Measurements from ENCODE around the gene MUC5B. TPM values are rescaled to one million over a fixed set of nuclear protein-coding genes. Genes with fewer than 3 reads are reported as not detected.

MUC5B gene
- total and polyA plus RNA-seq, 2 of the 13 experiments (the other 11 are each of a cell fraction or from before 2014, with no cell fraction given): 0.01 TPM; not detected in 1

- TF ChIP-seq ZNF407 (CRISPR knock-in tag; IDR thresholded peaks at IDR 0.05; ENCODE audit: not compliant biosample characterization) (peak; percentile 54), ATF1 (CRISPR knock-in tag; IDR thresholded peaks at IDR 0.05) (no peak), ZFP62 (CRISPR knock-in tag; IDR thresholded peaks at IDR 0.05) (no peak), CREB1 (IDR thresholded peaks at IDR 0.05) (peak; percentile 50), CREB1 (CRISPR knock-in tag; IDR thresholded peaks at IDR 0.05) (no peak), ZKSCAN1 (IDR thresholded peaks at IDR 0.05; ENCODE audit: low read length) (no peak), AGO1 (IDR thresholded peaks at IDR 0.05; ENCODE audit: low read depth, low read length, poor library complexity, severe bottlenecking) (no peak), DPF2 (CRISPR knock-in tag; IDR thresholded peaks at IDR 0.05; ENCODE audit: borderline replicate concordance, low read depth) (no peak), E2F1 (CRISPR knock-in tag; IDR thresholded peaks at IDR 0.05) (no peak; the same call in 1 of the 2 replicates), MIER3 (CRISPR knock-in tag; IDR thresholded peaks at IDR 0.05; ENCODE audit: borderline replicate concordance) (peak; percentile 85; the same call in 1 of the 2 replicates), ELF3 (CRISPR knock-in tag; IDR thresholded peaks at IDR 0.05) (peak; percentile 50; the same call in 1 of the 2 replicates), FOXO4 (CRISPR knock-in tag; conservative IDR thresholded peaks at IDR 0.05) (no peak), EEA1 (CRISPR knock-in tag; IDR thresholded peaks at IDR 0.05; ENCODE audit: borderline replicate concordance) (0 out of 2 replicates have a peak, but pooled peaks have one; percentile 46), SNAPC5 (CRISPR knock-in tag; IDR thresholded peaks at IDR 0.05; ENCODE audit: borderline replicate concordance) (0 out of 2 replicates have a peak, but pooled peaks have one; percentile 24), ZNF878 (CRISPR knock-in tag; IDR thresholded peaks at IDR 0.05) (0 out of 2 replicates have a peak, but pooled peaks have one; percentile 59), ZUFSP (CRISPR knock-in tag; IDR thresholded peaks at IDR 0.05; ENCODE audit: borderline replicate concordance) (no peak)
These were observed 86.8 kb downstream of the MUC5B start, which contains the start of gene TOLLIP (continued) for GRCh38 chr11:1309498-1310317.

All from HepG2 (cell line).